IMR-90 (cell line): ENCODE results near the gene NHSL2. TPM values are rescaled to one million over a fixed set of nuclear protein-coding genes. Genes with fewer than 3 reads are reported as not detected.

Experiments used
- ATAC-seq: fragments of 200-7000 bp; cut with Tn5 transposase; 2 replicates; pipeline ENCODE4 v1.9.1; 2020; ENCODE audit warnings: low read depth, mild to moderate bottlenecking, moderate library complexity
- BruUV-seq: library from RNA; stranded (reverse); fragments of 400-500 nt; replicated peaks from 2 replicates; lab custom pipeline; 2021; lab: Mats Ljungman, UMichigan
- CTCF ChIA-PET: fragments of 300-600 bp; formaldehyde crosslinking; extraction: SDS; loops from one replicate; lab custom pipeline; 2021; ENCODE audit warnings: antibody characterized with exemption; lab: Yijun Ruan, JAX
- POLR2A ChIA-PET: fragments of 300-600 bp; sonication (Branson Sonifier 250); formaldehyde crosslinking; loops from one replicate; lab custom pipeline; 2022; ENCODE audit warnings: antibody characterized with exemption; ENCODE audit not compliant: unreplicated experiment; lab: Charles Lee
- DNase-seq: peaks from one replicate; pipeline ENCODE4 v3.0.0; 2013
- H2AFZ ChIP-seq: replicated peaks from 2 replicates; pipeline ENCODE3; 2013; ENCODE audit warnings: low read length, mild to moderate bottlenecking; ENCODE audit not compliant: poor library complexity
- H2AK5ac ChIP-seq: 2 replicates; pipeline ENCODE4 v1.6.1; 2013; ENCODE audit warnings: low read depth, low read length, inconsistent platforms
- H2AK9ac ChIP-seq: replicated peaks from 2 replicates; pipeline ENCODE3; 2013; ENCODE audit warnings: mild to moderate bottlenecking, low read depth, low read length, moderate library complexity; ENCODE audit not compliant: poor library complexity
- H2BK120ac ChIP-seq: 2 replicates; pipeline ENCODE4 v1.6.1; 2013; ENCODE audit warnings: low read depth, low read length, inconsistent platforms
- H2BK15ac ChIP-seq: 3 replicates; pipeline ENCODE4 v1.6.1; 2013; ENCODE audit warnings: low read depth, low read length, inconsistent platforms
- H2BK20ac ChIP-seq: 2 replicates; pipeline ENCODE4 v1.6.1; 2013; ENCODE audit warnings: low read depth, mild to moderate bottlenecking, inconsistent platforms, low read length, moderate library complexity
- H2BK5ac ChIP-seq: 2 replicates; pipeline ENCODE4 v1.6.1; 2013; ENCODE audit warnings: mild to moderate bottlenecking, low read depth, low read length, inconsistent platforms; ENCODE audit not compliant: poor library complexity, severe bottlenecking
- H3K14ac ChIP-seq: replicated peaks from 2 replicates; pipeline ENCODE4 v1.6.1; 2013; ENCODE audit warnings: low read depth, low read length, inconsistent platforms
- H3K18ac ChIP-seq: 2 replicates; pipeline ENCODE4 v1.6.1; 2013; ENCODE audit warnings: low read depth, low read length, control low read depth
- H3K23ac ChIP-seq: 2 replicates; pipeline ENCODE4 v1.6.1; 2013; ENCODE audit warnings: low read depth, low read length, inconsistent platforms
- H3K27ac ChIP-seq: 2 replicates; pipeline ENCODE4 v1.5.1; 2013; ENCODE audit warnings: mild to moderate bottlenecking, control low read depth, low read length; ENCODE audit not compliant: insufficient read depth
- H3K27me3 ChIP-seq: 2 replicates; pipeline ENCODE4 v1.6.1; 2013; ENCODE audit warnings: low read length; ENCODE audit not compliant: control insufficient read depth, insufficient read depth
- H3K36me3 ChIP-seq: 2 replicates; pipeline ENCODE4 v1.6.1; 2013; ENCODE audit warnings: low read length, mixed read lengths; ENCODE audit not compliant: control insufficient read depth, insufficient read depth
- H3K4ac ChIP-seq: 2 replicates; pipeline ENCODE4 v1.6.1; 2013; ENCODE audit warnings: low read depth, low read length, inconsistent platforms
- H3K4me1 ChIP-seq: 2 replicates; pipeline ENCODE4 v1.6.1; 2013; ENCODE audit warnings: low read length, mixed read lengths; ENCODE audit not compliant: control insufficient read depth, insufficient read depth
- H3K4me2 ChIP-seq: 2 replicates; pipeline ENCODE4 v1.6.1; 2013; ENCODE audit warnings: low read depth, mild to moderate bottlenecking, control low read depth, low read length, moderate library complexity
- H3K4me3 ChIP-seq: 2 replicates; pipeline ENCODE4 v1.5.1; 2013; ENCODE audit warnings: low read depth, mild to moderate bottlenecking, control low read depth, low read length, moderate library complexity; ENCODE audit not compliant: insufficient read depth
- H3K56ac ChIP-seq: 2 replicates; pipeline ENCODE4 v1.6.1; 2013; ENCODE audit warnings: low read length, inconsistent platforms; ENCODE audit not compliant: insufficient read depth; ENCODE audit errors: extremely low read depth
- H3K79me1 ChIP-seq, 2 experiments: 2 replicates each; pipeline ENCODE4 v1.6.1; 2013; ENCODE audit warnings: low read length in 2 of 2, inconsistent platforms in 1 of 2, low read depth in 1 of 2
- H3K9ac ChIP-seq: 2 replicates; pipeline ENCODE4 v1.6.1; 2013; ENCODE audit warnings: low read depth, low read length, control low read depth
- H3K9me1 ChIP-seq: 2 replicates; pipeline ENCODE4 v1.6.1; 2013; ENCODE audit warnings: low read length, inconsistent platforms; ENCODE audit not compliant: insufficient read depth
- H3K9me3 ChIP-seq: 2 replicates; pipeline ENCODE4 v1.6.1; 2013; ENCODE audit warnings: low read length; ENCODE audit not compliant: control insufficient read depth, insufficient read depth
- H4K20me1 ChIP-seq: 2 replicates; pipeline ENCODE4 v1.6.1; 2013; ENCODE audit warnings: low read length, inconsistent platforms; ENCODE audit not compliant: insufficient read depth
- H4K5ac ChIP-seq: 2 replicates; pipeline ENCODE4 v1.6.1; 2013; ENCODE audit warnings: mild to moderate bottlenecking, low read depth, low read length, control low read depth
- H4K8ac ChIP-seq, 2 experiments: 2 replicates each; pipeline ENCODE4 v1.6.1; 2013; ENCODE audit warnings: low read depth in 2 of 2, low read length in 2 of 2, control low read depth in 1 of 2, inconsistent platforms in 1 of 2
- H4K91ac ChIP-seq: 2 replicates; pipeline ENCODE4 v1.6.1; 2013; ENCODE audit warnings: low read depth, low read length, inconsistent platforms; ENCODE audit not compliant: insufficient read depth
- CHD1 ChIP-seq: IDR thresholded peaks from 2 replicates; pipeline ENCODE4 v1.6.1; 2012; ENCODE audit warnings: low read depth, low read length, improper control_type of control experiment
- ELK1 ChIP-seq: fragments of 150-350 bp; IDR thresholded peaks from 2 replicates; pipeline ENCODE4 v1.6.1; 2016; ENCODE audit warnings: low read depth, mild to moderate bottlenecking, low read length, moderate library complexity, borderline replicate concordance
- MAFK ChIP-seq: IDR thresholded peaks from 2 replicates; pipeline ENCODE4 v1.6.1; 2012; ENCODE audit warnings: low read depth, low read length, improper control_type of control experiment
- POLR2A ChIP-seq: IDR thresholded peaks from 2 replicates; pipeline ENCODE4 v1.6.1; 2012; ENCODE audit warnings: mild to moderate bottlenecking, low read depth, low read length
- RAD21 ChIP-seq: IDR thresholded peaks from 2 replicates; pipeline ENCODE4 v1.6.1; 2012; ENCODE audit warnings: low read length, improper control_type of control experiment
- RFX5 ChIP-seq: IDR thresholded peaks from 2 replicates; pipeline ENCODE4 v1.8.0; 2012; ENCODE audit warnings: low read depth, mild to moderate bottlenecking, low read length, moderate library complexity
- WGBS, 2 experiments: methylation state at CpG; one replicate each; pipeline versions ENCODE4 v1.1.5 to v1.1.7; 2013; ENCODE audit warnings: missing lambda C conversion rate in 2 of 2; ENCODE audit not compliant: insufficient read length in 1 of 2; ENCODE audit errors: extremely low coverage in 2 of 2; 5-methylcytosine and 5-hydroxymethylcytosine counted together
- dilution Hi-C: fragments of 300-500 bp; cut with HindIII; formaldehyde crosslinking; loops from one replicate; pipeline ENCODE4 v1.14.3; 2018; ENCODE audit warnings: low sequenced_read_pairs; ENCODE audit not compliant: unreplicated experiment
- in situ Hi-C: fragments of 300-500 bp; cut with MboI; formaldehyde crosslinking; loops from 3 replicates; pipeline ENCODE4 v1.14.3; 2019; ENCODE audit warnings: low sequenced_read_pairs, inconsistent platforms, mixed read lengths
- intact Hi-C: fragments of 100-400 bp; cut with micrococcal nuclease; formaldehyde crosslinking; loops from 2 replicates; pipeline ENCODE4 v1.10.0; 2022
- polyA plus RNA-seq, 3 experiments: library from polyadenylated mRNA; depleted of rRNA; stranded (reverse); fragments of >200 nt; gene quantifications; 2 replicates each; pipeline ENCODE4 v1.2.3, GENCODE V29; 2012; ENCODE audit warnings: low replicate concordance in 1 of 3
- total RNA-seq: library from RNA; depleted of rRNA; stranded (reverse); fragments of >200 nt; gene quantifications from 2 replicates; pipeline ENCODE4 v1.2.3, GENCODE V29; 2012

Gene NHSL2
- total and polyA plus RNA-seq, 2 of the 4 experiments (the other 2 are of a cell fraction) = 0.72 to 0.75 TPM

- ChIA-PET POLR2A (no interaction called here), CTCF (interaction anchor here (0.7 to 1.5 kb wide), 2 partner anchors 12 to 14 kb away, joined by 3 to 4 read pairs; no protein-coding TSS in a partner anchor)
- no peak overlapping the region for H3K18ac ChIP-seq
- no peak overlapping the region for H2AK5ac ChIP-seq
- H2BK15ac ChIP-seq = no peak overlapping the region
- no TSS peak for BruUV-seq
- TF ChIP-seq POLR2A = no peak
- no peak for TF ChIP-seq ELK1
- TF ChIP-seq CHD1 = no peak
- TF ChIP-seq RFX5 = no peak
- TF ChIP-seq MAFK = no peak
- TF ChIP-seq RAD21 = no peak
- no peak overlapping the region for H4K91ac ChIP-seq
- WGBS, 2 experiments = no CpG with 5 or more reads among the region's 1 CpG
- no peak overlapping the region for H2BK5ac ChIP-seq
- no peak for DNase-seq
- H3K4me3 ChIP-seq = no peak overlapping the region
- H4K5ac ChIP-seq = no peak overlapping the region
- H2BK120ac ChIP-seq = no peak overlapping the region
- no peak overlapping the region for H3K27ac ChIP-seq
- H3K4ac ChIP-seq = no peak overlapping the region
- H3K9me3 ChIP-seq = no peaks in the 10 kb centered on the region
- no peak overlapping the region for H3K14ac ChIP-seq
- dilution Hi-C loops = no loop called here
- intact Hi-C loops = loop anchor here (1.0 kb wide), 1 partner anchor 127 kb away; no protein-coding TSS in a partner anchor
- no peaks in the 10 kb centered on the region for H3K9me1 ChIP-seq
- no peak overlapping the region for H2AK9ac ChIP-seq
- H3K9ac ChIP-seq = no peak overlapping the region
- no peak for ATAC-seq
- H2BK20ac ChIP-seq = no peak overlapping the region
- in situ Hi-C loops = no loop called here
- H3K23ac ChIP-seq = no peak overlapping the region
- peaks cover 36% of the 10 kb centered on the region for H3K27me3 ChIP-seq
- no peak overlapping the region for H3K4me2 ChIP-seq
- H2AFZ ChIP-seq = no peak overlapping the region
- no peak overlapping the region for H4K8ac ChIP-seq
- H3K79me1 ChIP-seq = no peaks in the 10 kb centered on the region
- no peaks in the 10 kb centered on the region for H3K36me3 ChIP-seq
- H3K56ac ChIP-seq = no peak overlapping the region
- H4K20me1 ChIP-seq = no peaks in the 10 kb centered on the region; the same call in 1 of the 2 replicates
- H3K4me1 ChIP-seq = no peaks in the 10 kb centered on the region; the same call in 1 of the 2 replicates
Observed at GRCh38 chrX:71999535-71999934, 88.9 kb downstream of the NHSL2 start.
